ENCODE data around the gene CASQ2. TPM values are rescaled to one million over a fixed set of nuclear protein-coding genes. Genes with fewer than 3 reads are reported as not detected.

Gene CASQ2
- total RNA-seq, 1 experiment from 2014 or later = not detected

- TF ChIP-seq ATF3 (IDR thresholded peaks at IDR 0.05) = no peak
- TF ChIP-seq CBX3 (IDR thresholded peaks at IDR 0.05; ENCODE audit: low read depth) = no peak
- no peak for TF ChIP-seq EGR1 (IDR thresholded peaks at IDR 0.05; ENCODE audit: low read depth)
- no peak for TF ChIP-seq ZBTB33 (IDR thresholded peaks at IDR 0.05; ENCODE audit: extremely low read depth, insufficient replicate concordance, low read length)
- no peak for TF ChIP-seq EZH2 (IDR thresholded peaks at IDR 0.05)
- TF ChIP-seq FOSL1 (IDR thresholded peaks at IDR 0.05; ENCODE audit: low read depth) = no peak
- TF ChIP-seq ZNF274 (IDR thresholded peaks at IDR 0.05; ENCODE audit: low read depth, low read length) = no peak
- TF ChIP-seq, protein P1, sequence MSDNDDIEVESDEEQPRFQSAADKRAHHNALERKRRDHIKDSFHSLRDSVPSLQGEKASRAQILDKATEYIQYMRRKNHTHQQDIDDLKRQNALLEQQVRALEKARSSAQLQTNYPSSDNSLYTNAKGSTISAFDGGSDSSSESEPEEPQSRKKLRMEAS (IDR thresholded peaks at IDR 0.05) = no peak
- no peak for TF ChIP-seq POLR2A (IDR thresholded peaks at IDR 0.05; ENCODE audit: borderline replicate concordance, extremely low read depth, insufficient read depth, insufficient read length)
- no peak for TF ChIP-seq RAD21 (IDR thresholded peaks at IDR 0.05; ENCODE audit: low read depth)
- TF ChIP-seq ZFX (IDR thresholded peaks at IDR 0.05) = no peak
- no peak for TF ChIP-seq EZH2phosphoT487 (IDR thresholded peaks at IDR 0.05; ENCODE audit: borderline replicate concordance)
- TF ChIP-seq, protein P2, sequence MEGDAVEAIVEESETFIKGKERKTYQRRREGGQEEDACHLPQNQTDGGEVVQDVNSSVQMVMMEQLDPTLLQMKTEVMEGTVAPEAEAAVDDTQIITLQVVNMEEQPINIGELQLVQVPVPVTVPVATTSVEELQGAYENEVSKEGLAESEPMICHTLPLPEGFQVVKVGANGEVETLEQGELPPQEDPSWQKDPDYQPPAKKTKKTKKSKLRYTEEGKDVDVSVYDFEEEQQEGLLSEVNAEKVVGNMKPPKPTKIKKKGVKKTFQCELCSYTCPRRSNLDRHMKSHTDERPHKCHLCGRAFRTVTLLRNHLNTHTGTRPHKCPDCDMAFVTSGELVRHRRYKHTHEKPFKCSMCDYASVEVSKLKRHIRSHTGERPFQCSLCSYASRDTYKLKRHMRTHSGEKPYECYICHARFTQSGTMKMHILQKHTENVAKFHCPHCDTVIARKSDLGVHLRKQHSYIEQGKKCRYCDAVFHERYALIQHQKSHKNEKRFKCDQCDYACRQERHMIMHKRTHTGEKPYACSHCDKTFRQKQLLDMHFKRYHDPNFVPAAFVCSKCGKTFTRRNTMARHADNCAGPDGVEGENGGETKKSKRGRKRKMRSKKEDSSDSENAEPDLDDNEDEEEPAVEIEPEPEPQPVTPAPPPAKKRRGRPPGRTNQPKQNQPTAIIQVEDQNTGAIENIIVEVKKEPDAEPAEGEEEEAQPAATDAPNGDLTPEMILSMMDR (IDR thresholded peaks at IDR 0.05 in 2 of 3, conservative IDR thresholded peaks at IDR 0.05 in 1 of 3; ENCODE audit: borderline replicate concordance in 1 of 3, insufficient read depth in 1 of 3, low read depth in 2 of 3, low read length in 2 of 3) = no peak
- no peak for TF ChIP-seq POLR2AphosphoS5 (IDR thresholded peaks at IDR 0.05; ENCODE audit: low read depth, low read length)
- no peak for TF ChIP-seq SP1 (IDR thresholded peaks at IDR 0.05; ENCODE audit: low read depth)
- TF ChIP-seq JUND (IDR thresholded peaks at IDR 0.05) = no peak
- no peak for TF ChIP-seq TCF7L2 (IDR thresholded peaks at IDR 0.05; ENCODE audit: borderline replicate concordance, extremely low read depth, insufficient read depth, insufficient read length)
- H3K9ac ChIP-seq (ENCODE audit: low read length) = no peak overlapping the region
- intact Hi-C loops (cut with micrococcal nuclease) = no loop called here
- no peaks in the 10 kb centered on the region for H3K36me3 ChIP-seq (ENCODE audit: control insufficient read depth in 1 of 2, insufficient read depth in 2 of 2, low read length in 2 of 2)
- no peak for ATAC-seq
- H3K4me1 ChIP-seq (ENCODE audit: control insufficient read depth in 1 of 2, insufficient read depth in 2 of 2, low read length in 2 of 2) = peaks cover 25 to 49% of the 10 kb centered on the region in 2 experiments; a peak in 3 of 4 replicates
- H2AFZ ChIP-seq (ENCODE audit: low read depth, low read length, poor library complexity, severe bottlenecking) = no peak overlapping the region
- H3K4me3 ChIP-seq (replicated peaks in 1 of 2; ENCODE audit: low read depth in 1 of 2, low read length in 2 of 2) = no peak overlapping the region
- ChIA-PET CTCF (interaction anchor here (1.8 kb wide), 1 partner anchor 29 kb away, joined by 7 read pairs; no protein-coding TSS in a partner anchor), POLR2A (no interaction called here), RAD21 (ENCODE audit: low non-redundant PET in 1 of 2, low total read pairs in 2 of 2, uncharacterized antibody in 2 of 2, unreplicated experiment in 2 of 2) (no interaction called here)
- no peaks in the 10 kb centered on the region for H3K9me2 ChIP-seq (ENCODE audit: insufficient read depth)
- no peak for DNase-seq (ENCODE audit: low read depth, low spot score)
- H3K27ac ChIP-seq (ENCODE audit: low read depth, low read length) = no peak overlapping the region
- H3K79me2 ChIP-seq (ENCODE audit: insufficient read depth, low read length) = no peaks in the 10 kb centered on the region; the same call in 1 of the 2 replicates
- BruUV-seq (replicated peaks) = no TSS peak
- H3K9me3 ChIP-seq (ENCODE audit: control insufficient read depth in 1 of 2, insufficient read depth in 1 of 2, low read depth in 1 of 2, low read length in 2 of 2) = no peaks in the 10 kb centered on the region
- no peak overlapping the region for H3K4me2 ChIP-seq (ENCODE audit: low read length)
- no peaks in the 10 kb centered on the region for H4K20me1 ChIP-seq (ENCODE audit: insufficient read depth)
- H3K27me3 ChIP-seq (ENCODE audit: insufficient read depth, low read length) = no peaks in the 10 kb centered on the region
These were observed 90.4 kb downstream of the CASQ2 start for GRCh38 chr1:115678141-115678540.
